NCI-H345 treated with DMSO at 0.1 percent for 48 hours (cell line): ENCODE data around the gene LRRC4B.
"Not testable (repeated sequence)": the region's sequence is repeated elsewhere in the genome, so short reads cannot be mapped to it uniquely, and the experiment has no call there.

Experiments used
- DNase-seq: peaks from one replicate; lab custom pipeline; 2025; ENCODE audit not compliant: unreplicated experiment; lab: John Stamatoyannopoulos, UW

Gene LRRC4B

DNA sequence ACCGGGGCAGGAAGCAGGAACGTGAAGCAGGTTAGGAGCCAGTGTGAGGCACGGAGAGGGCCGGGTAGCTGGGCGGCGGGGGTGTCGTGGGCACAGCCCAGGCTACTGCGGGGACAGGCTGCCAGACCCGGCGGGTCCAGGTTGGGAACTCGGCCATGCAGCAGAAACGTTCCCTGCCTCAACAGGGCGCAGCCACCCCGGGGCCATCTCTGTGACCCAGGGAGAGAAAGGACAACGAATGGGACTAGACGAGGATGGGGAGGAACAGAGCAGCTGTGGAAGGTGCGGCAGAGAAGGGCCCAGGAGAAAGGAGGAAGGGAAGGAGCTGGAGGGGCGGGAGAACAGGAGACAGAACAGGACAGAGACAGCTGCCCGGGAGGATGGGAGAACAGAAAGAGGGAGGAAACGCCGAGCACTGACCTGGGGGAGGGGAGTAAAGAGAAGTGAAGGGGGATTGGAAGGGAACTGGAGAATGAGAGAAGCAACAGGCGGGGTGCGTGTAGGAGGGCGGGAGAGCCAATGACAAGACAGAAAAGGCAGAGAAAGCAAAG is 78.7 kb downstream of the LRRC4B start:
- DNase-seq, result no peak

DNA sequence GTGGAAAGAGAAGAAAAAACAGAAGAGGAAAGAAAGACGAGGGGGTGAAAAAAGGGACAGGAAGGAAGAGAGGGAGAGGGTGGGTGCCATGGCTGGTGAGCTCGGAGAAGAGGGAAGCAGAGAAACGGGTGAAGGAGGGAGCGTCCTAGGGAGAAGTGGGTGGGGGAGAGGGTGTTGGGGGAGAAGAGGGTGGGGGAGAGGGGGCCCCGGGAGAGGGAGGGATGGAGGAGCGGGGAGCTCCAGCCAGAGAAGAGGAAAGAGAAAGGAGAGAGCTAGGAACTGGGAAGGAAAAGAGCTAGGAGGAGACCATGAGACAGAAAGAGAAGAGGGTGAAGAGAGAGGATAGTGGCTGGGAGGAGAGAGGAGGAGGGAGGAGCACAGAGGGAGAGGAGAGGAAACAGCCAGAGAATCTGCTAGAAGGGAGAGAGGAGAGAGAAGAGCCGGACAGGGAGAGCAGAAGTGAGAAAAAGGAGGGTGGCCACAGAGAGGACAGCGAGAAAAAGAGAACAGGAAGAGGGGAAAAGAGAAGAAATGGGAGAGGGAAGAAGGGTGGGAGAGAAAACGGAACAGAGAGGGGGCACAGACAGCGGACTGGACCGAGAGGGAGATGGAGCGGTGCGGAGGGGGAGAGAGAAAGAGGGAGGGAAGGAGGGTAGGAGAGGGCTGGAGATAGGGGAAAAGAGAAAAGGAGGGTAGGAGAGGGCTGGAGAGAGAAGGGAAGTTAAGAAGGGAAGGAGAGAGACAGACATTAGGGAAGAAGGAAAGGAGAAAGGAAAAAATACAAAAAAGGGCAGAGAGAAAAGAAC is 79.6 kb downstream of the LRRC4B start:
- DNase-seq, result no peak

DNA sequence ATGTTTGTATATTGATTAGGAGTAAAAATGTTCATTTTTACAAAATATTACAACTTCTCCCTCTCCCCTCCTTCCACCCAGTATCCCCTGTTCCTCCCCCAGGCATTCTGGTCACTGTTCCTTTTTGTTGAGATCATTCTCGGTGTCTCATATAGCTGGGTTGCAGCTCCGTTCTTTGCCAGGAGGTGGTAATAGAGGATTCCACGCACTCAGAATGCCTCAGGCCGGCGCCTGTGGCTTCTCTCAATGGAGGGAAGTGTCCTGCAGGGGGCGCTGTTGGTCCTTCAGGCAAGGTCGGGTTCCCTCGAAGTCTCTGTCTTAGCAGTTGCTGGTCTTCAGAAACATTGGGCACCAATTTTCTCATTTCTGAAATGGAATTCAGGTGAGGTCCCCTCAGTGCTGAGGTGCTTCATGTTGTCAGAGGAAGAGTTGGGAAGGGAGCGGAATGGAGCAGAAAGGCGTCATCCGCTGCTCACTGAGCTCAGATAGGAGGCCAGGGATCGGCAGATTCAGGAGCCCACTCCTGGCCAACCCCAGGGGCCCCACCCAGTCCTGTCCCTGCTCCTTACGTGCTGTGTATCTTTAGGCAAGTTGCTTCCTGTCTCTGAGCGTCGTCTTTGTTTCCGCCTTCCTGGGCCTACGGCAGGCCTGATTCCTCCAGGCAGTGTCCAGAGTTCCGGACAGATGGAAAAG is 81.3 kb downstream of the LRRC4B start:
- no peak for DNase-seq

DNA sequence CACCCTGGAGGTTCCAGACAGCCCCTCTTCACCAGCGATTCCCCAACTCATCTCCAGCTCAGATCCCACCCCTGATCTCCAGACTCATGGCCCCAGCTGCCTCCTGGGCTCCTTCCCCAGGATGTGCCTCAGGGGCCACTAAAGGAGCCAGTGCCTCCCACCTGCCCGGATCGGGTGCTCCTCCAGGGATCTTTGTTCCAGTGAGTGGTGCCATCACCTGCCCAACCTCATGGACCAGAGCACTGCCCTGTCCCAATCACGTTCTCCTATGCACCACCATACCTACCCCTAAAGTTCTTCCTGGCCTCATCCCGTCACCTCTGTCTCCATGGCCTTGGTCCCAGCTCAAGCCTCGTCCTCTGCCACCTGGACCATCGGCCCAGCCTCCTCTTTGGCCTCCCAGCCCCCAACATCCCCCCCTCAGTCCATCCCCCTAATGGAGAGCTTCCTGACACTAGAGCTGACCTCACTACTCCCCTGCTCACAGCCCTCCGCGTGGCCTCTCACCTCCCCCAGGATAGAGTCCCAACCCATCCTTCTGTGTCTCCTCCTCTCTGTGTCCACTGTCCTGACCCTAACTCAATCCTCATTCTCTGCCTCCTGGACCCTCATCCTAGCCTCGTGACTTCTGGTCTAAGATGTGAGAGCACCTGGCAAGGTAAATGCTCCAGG is 82.8 kb downstream of the LRRC4B start:
- DNase-seq, result no peak

DNA sequence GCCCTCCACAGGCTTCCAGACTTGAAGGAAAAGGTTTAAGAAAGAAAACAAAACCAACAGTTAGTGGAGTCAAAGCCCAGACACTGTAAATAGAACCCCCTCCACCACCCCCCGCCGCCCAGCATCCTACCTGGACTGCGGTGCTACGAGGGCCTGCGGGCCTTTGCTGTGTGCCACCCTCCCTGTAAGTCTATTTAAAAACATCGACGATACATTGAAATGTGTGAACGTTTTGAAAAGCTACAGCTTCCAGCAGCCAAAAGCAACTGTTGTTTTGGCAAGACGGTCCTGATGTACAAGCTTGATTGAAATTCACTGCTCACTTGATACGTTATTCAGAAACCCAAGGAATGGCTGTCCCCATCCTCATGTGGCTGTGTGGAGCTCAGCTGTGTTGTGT is 85.3 kb downstream of the LRRC4B start:
- DNase-seq, result no peak

DNA sequence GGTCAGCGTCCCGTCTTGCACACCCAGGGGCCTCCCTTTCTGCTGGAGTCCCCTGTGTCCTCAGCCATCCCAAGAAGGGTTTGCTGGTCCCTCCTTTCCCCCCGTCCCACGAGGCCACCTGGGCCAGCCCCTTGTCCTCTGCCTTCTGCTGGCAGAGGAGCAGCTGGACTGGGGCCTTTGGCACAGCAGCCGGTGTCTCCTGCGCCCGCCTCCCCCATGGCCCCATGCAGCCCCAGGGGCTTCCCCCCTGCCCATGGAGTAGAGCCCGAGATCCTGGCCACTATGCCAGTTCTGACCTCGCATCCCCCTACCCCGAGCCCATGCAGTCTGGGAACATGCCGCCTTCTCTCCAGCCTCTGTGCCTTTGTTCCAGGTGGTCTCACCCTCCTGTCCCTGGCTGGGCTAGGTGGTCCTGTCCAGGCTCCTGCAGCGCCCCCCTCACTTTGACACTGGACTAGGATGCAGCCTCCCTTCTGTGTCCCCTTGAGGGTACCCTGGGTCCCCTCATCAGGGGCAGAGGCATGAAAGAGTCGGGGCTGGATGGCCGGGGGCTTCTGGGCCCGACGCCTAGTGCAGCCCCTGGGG is 85.9 kb downstream of the LRRC4B start:
- no peak for DNase-seq

DNA sequence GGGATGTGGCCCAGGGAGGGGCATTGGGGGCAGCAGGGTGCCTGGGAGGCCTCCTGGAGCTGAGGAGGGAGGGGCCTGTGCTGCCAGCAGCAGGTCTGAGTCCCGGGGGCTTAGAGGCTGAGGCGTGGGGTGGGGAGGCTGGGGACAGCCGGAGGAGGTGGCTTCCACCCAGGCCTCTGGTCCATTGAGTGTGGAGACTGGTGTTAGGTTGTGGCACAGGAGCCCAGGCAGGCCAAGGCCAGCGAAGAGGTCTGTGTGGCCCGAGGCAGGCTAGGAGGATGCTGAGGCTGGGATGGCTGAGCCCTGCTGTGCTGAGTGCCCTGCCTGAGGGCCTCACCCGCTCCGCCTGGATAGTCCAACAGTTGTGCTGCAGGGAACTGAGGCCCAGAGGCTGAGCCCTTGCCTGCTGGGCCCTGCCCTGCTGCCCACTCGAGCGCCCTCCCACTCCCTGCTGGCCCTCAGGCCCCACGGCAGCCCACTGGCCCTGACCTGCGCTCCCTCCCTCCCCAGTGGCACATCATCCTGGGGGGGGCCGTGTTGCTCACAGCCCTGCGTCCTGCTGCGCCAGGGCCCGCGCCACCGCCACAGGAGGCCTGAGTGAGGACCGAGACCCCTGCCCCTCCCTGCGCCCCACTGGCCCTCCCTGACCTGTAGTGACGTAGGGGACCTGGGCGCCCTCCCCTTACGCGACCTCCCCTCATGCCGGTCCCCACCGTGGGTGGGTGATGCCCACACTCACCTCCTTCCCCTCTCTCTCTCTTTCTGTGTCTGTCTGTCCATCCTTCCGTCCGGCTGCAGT is 86.7 kb downstream of the LRRC4B start:
- DNase-seq, result no peak

DNA sequence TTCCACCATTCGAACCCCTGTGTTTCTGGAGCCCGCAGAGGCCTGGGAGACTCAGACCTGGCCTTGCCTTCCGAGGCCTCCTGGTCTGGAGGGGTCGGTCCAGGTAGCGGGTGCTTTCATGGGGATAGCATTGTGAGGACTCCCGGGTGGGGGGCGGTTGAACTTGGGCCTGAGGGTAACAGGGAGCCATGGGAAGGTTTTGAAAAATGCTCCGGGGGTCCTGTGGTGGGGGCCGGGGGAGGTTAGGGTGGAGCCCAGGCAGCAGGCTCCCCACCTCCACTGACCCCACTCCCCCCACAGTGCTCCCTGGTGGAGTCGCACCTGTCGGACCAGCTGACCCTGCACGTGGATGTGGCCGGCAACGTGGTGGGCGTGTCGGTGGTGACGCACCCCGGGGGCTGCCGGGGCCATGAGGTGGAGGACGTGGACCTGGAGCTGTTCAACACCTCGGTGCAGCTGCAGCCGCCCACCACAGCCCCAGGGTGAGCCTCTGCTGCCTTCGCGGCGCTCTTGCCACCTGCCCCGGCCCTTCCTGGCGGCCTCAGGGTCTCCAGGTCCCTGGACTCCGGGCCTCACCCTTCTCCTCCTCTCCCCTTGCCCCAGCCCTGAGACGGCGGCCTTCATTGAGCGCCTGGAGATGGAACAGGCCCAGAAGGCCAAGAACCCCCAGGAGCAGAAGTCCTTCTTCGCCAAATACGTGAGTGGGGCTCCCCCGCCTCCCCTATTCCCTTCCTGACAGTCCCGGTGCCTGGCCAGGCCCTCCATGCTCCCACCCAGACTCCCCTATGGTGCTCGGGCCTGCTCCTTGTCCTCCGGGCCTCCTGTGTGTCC is 87.7 kb downstream of the LRRC4B start:
- no peak for DNase-seq

DNA sequence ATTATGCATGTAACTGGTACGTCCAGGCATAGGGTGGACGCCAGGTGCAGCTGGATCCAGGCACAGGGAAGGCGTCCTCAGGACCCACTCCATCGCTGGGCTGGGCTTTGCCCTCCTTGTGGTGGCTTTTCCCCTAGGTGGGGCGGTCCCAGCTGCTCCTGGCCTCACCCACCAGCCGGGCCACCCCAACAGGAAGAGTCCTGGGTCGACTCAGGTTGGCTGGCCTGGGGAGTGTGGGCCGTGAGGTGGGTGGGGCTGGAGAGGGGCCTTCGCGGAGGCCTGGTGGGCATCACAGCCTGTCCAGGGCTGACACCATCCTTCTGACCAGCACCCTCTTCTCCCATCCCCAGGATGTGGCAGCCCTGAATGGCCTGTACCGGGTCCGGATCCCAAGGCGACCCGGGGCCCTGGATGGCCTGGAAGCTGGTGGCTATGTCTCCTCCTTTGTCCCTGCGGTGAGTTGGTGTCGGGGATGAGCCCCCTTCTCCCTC is 88.4 kb downstream of the LRRC4B start:
- no peak for DNase-seq

DNA sequence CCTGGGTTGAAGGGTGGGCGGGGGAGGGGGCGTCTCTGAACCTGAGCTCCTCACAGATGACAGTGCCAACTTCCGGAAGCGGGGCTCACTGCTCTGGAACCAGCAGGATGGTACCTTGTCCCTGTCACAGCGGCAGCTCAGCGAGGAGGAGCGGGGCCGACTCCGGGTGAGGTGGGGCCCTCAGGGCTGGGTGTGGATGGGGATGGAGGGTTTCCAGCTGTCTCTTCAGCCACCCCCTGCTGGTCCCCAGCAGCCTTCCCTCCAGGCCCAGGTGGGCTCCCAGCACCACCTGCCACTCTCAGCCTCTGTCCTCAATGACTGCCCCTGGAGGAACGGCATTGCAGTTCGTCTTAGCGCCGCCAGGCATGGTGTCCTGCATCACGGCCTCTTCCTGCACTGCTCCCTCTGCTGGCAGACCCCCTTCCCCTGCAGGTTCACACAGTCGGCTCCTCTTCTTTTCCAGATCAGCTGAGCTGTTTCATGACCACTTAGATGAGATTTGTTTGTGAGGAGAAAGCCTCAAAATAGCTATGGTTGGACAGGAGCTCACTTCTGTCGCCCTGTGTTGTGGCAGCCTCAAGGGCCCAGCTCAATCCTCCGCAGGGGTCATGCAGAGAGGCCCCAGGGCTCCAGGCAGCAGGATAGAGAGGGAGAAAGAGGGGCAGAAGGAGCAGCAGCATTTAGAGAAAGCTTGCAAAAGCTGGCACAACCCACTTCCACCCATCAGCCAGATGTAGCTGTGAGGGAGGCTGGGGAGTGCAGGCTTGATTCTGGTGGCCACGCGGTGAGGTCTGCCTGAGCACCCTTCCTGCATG is 89.1 kb downstream of the LRRC4B start:
- DNase-seq, result no peak

DNA sequence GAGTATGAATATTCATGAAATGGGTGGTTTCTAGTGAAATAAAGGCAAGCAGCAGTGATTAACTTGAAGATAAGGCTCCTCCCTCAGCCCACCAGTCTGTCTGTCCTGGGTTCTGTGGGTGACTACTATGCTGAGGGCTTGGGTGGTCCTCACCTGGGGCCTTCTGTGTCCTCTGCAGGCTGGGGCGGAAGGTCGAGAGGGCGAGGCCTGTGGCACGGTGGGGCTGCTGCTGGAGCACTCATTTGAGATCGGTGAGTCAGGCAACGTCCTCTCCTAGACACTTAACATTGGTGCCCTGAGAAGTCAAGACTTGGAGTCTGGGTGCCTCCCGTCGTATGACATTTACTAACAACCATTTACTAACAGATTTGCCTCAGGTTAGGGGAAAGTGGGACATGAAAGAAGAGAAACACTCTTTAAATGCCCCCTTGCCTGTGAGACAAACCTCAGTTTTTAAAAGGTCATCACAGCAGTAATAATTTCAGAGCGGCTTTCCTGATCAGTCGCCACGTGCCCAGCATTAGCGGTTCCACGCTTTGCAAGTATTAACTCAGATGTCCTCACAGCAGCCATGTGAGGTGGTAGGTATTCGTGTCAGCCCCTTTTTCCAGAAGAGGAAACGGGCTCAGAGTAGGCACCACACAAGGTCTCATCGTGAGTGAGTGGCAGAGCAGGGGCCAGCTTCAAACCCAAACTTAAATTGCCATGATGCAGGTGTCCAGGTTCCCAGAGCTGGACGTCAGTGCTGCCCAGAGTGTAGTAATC is 90.3 kb downstream of the LRRC4B start:
- DNase-seq, result no peak

DNA sequence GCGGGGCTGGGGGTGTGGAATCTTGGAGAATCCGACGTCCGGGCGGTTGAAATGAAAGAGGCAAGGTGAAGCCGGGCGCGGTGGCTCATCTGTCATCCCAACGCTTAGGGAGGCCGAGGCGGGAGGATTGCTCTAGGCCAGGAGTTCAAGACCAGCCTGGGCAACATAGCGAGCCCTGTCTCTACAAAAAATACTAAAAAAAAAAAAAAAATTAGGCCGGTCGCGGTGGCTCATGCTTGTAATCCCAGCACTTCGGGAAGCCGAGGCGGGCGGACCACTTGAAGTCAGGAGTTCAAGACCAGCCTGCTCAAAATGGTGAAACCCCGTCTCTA is 91.4 kb downstream of the LRRC4B start:
- DNase-seq, result no peak

DNA sequence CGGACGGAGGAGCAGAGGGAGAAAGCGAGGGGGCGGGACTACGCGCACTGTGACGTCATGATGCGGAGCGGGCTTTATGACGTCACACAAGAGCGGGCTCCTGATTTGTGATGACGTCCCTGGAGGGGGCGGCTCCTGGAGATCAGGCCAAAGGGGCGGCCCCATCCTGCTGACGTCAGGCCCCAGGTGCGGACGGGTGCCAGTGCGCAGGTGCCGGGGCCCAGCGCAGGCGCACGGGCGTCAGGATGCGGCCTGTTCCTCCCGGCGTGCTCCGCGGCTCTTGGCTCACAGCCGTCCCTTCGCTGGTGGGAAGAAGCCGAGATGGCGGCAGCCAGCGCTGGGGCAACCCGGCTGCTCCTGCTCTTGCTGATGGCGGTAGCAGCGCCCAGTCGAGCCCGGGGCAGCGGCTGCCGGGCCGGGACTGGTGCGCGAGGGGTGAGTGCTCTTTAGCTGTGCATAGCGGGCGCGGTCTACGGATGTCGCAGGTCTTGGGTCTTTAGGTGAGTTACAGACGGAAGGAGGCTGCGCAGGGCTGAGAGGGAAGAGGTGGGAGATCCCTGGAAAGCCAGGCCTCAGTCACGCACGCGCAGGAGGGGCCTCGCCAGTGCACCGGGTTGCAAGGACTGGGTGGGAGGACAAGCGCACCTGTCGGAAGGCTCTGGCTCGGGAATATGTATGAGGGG is 91.9 kb downstream of the LRRC4B start, which contains the start of the genes EMC10 and GARIN5A:
TSS of gene EMC10 (plus strand) at position 284 of the 683 bp plus-strand sequence. CDS start at position 322, 38 bp downstream.
TSS of gene GARIN5A (minus strand) at position 625 of the 683 bp plus-strand sequence. CDS start at position 165, 460 bp downstream.
- peak; percentile 73 for DNase-seq

DNA sequence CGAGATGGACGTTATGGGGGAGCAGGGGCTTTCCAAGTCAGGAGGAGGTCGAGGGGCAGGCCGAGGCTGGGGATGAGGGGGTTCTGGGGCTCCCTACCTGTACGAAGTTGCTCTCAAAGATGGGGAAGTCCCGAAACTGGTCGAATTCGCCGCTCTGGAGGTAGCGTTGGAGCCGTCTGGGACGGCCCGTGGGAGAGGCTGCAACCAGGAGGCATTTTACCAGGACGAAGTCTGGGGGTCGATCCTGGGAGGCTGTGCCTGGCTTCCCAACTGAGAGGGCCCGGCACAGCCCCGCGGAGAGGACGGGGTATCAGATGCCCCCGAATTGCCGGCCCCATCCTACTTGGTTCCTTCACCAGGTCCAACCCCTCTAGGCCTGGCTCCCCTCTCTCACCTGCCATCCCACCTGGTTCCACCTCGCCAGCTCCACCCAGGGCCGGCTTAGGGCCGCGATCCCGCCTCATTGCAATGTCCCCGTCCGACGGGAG is 92.5 kb downstream of the LRRC4B start:
- no peak for DNase-seq

DNA sequence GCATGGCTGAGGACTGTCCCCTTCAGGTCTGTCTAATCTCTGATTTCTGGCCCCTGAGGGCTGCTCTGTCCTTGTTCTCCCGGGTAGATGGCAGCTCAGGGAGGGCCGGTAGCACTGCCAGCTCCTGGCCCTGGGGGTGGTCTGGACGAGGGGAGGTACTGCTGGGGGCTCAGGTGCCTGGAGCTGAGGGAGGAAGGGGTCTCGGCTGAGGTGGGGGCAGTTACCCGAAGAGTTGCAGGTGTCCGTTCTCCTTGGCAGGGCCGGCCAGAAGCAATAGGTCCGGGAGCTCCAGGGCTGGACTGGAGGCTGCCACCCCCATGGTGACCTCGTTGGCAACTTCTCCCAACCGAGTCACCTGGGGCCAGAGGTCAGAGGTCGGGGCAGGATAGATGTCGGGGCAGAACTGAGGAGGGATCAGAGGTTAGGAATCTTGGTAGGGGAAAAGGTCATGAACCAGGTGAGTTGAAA is 93.1 kb downstream of the LRRC4B start:
- DNase-seq, result no peak

DNA sequence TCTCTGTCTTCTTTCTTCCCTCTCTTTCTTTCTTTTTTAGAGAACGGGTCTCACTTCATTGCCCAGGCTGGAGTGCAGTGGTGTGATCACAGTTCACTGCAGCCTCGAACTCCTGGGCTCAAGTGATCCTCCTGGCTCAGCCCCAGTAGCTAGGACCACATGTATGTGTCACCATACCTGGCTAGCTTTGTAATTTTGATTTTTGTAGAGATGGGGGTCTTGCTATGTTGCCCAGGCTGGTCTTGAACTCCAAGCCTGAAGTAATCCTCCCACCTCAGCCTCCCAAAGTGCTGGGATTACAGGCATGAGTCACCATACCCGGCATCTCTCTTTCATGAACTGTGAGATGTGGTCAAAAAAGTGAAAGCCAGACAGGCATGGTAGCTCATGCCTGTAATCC is 94.9 kb downstream of the LRRC4B start:
- DNase-seq, result not testable (repeated sequence)

DNA sequence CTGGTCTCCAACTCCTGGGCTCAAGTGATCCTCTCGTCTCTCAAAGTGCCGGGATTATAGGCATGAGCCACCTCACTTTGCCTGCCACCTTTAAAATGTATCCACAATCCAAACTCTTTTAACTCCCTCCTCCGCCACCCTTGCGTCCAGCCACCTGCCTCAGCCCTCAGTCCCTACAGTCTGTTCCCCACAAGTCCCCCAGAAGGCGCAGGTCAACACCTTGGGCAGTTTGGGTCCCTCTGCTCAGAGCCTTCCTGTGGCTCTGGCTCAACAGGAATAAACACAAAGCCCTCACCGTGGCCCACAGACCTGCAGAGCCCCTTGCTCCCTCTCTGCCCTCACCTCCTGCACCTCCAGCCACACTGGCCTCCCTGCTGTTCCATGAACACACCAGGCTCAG is 99.4 kb downstream of the LRRC4B start:
- no peak for DNase-seq
